CD4-positive, alpha-beta T cell treated with Interleukin-6 for 4 hours (primary cell): ENCODE results near the gene BCAS3.

ENCODE experiments used
- DNase-seq: peaks from one replicate; pipeline ENCODE4 v3.0.0-alpha.2; 2020; ENCODE audit warnings: mixed read lengths

Gene BCAS3

DNA sequence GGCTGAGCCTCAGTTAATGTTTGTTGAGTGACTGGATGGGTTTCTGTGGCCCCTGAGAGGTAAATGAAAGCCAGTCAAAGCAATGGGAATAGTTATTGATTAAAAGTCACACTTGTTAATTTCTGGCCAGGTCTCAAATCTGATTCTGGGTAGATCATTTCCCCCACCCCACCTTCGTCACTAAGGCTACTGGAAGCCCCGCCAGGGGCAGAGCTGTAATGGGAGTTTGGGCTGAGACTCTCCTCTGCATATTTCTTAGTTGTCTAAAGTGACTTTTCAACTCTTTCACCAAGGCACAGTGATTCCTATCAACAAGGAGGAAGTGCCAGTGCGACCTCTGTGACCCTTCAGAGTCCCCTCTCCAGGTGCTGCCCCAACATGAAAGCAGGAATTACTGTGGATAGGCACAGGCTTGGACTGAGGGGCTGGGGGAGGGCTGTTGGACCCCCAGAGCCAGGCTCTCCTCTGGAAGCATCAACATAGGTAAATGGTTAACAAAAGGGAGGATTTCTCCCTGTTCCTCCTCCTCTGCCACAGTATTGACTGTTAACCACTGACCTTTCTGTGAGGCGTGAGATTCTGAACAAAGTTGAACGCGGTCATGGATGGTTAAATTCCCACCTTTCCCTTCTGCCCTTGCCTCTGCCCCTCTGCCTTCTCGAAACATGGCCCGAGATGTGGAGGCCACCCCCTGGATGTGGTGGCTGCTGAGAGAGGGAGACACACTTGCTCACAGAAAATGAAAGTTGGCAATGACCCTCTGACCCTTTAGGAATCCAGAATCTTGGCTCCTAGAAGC lies 701.2 kb downstream of the BCAS3 start:
- no peak for DNase-seq

DNA sequence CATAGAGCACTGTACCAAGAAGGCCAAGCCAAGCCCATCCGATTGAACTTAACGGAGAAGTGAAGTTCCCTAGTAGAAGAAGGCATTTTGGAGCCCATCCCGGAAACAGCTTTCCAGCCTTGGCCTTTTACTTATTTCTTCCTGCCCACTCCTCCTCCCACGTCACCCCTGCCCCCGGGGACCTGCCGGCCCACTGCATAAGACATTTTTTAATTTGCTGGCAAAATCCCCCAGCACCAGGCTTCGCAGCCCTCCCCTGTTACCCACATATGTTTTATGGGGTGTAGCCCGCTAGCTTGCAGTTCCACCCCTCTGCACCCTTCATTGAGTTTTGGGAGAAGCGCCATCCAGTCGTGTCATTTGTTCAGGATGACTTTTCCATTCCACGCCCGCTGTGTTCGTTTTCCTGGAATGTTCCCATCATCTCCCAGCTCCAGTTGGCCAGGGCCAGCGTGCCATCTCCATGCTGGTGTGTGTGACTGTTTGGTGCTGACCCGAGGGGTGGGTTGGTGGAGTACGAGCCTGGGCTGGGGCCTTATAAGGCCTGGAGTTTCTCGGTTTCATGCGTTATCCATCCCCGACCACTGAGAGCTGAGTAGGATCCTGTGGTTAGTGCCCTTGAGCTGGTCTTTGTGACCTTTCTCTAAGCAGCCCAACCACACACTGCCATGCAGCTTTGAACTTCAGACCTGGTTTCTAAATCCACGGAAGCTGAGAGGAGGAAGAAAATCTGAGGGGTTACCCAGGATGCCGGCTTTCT lies 702.0 kb downstream of the BCAS3 start:
- DNase-seq = no peak

DNA sequence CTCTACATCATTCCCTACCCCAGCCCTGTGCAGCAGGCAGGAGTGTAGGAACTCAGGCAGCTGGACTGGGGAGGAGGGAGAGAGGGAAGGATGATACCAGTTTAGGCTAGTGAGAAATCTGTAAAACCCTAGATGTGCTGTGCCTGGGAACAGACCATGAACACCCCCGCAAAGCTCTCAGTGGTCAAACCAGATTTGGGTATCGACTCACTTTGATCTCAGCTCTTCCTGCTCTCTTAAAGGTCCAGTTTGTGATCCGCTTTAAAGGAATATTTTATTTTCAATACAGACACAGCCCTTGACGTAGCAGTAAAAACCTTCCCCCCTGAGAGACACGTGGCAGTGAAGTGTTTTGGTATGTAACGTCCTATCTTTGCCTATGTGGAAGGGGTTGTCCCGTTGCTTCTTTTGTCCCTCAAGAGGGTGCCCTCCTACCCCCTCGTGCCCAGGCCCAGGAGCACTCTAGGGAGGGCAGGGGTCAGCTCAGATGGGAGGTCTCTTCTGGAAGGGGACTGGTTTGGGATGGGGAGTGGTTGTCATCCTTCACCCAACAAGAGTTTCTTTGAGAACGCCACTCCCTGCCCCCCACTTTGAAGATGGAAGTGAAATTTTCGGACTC lies 702.7 kb downstream of the BCAS3 start:
- DNase-seq = no peak

DNA sequence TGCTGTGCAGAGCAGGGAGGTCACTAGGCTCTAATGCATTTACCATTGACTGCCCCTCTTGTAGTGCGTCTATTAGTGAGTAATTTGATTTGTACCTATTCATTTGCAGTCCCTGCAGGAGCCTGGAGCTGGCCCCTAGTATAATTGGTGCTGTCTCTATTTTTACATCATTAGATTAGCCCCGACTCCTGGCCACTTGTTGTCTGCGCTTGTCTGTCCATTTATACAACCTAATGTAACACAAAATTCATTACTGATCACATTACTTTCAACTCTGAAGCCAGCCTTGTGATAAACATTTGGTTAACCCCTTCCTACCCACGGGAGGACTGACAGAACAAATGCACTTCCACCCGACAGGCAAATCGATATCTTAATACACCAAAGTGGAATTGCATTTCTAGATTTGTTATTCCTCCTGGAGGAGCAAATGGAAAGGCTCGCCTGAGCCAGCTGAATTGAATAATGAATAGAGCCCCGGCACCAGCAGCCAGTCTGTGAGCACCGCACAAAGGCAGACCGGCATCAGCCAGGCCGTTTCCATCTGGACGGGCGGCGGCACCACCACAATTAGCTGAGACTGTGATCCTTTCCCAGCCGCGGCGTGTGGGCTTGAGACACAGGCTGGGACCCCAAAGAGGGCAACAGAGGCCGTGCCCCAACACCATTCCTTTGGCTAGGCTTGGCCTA lies 703.3 kb downstream of the BCAS3 start:
- no peak for DNase-seq

DNA sequence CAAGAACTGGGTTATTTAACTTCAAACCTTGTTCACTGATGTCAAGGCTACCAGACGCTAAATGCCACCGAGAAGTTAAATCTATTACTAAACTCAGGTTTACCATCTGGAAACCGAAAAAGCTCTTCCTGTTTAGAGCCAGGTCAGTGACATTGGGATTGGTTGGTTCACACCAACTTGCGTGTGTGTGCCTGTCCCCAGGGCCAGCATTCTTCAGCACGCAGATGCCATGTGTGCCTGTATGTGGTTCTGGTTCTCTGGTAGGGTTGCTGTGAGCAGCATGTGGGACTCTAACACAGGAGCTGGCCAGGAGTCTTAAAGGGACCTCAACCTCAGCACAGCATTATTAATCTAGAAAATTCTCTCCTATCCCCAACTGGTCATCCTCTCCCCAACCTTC lies 703.9 kb downstream of the BCAS3 start:
- DNase-seq = no peak

DNA sequence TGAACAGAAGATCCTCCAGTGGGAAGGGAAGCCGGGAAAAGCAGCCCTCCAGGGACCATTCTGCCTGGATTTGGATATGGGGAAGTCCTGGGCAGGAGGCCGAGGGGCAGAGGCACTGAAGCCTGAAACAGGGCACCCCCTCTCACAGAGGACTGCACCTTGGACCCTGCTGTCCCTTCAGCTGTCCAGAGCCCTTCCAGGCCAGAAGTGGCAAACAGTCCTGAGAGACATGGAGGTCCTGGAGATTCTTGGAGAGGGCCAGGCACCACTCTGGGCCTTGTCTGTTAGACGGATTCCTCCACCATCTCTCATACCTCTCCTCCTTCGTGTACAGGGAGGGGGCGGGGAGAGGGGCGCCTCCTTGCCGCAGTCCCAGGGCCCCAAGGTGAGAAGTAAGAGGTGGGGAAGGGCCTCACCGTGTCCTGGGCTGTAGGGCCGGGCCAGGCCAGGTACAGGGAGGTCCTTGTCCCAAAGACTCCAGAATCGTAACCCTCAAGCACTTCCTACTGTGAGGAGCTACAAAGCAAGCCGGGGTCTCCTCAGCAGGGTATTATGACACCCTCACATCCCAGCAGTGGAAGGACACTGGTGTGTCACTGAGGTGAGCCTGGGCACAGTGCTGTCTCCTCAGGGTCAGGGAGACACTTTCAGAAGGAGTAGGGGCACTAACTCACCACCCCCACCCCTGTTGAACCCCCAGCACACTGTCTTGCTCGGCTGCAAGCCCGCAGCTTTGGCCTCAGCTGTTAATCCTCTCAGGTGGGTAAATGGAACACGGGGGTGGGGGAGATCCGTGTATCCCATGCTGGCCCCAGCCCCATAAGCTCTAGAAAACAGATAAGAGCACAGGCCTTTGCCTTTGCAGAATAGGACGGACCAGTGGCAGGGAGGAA lies 705.4 kb downstream of the BCAS3 start:
- DNase-seq = no peak

DNA sequence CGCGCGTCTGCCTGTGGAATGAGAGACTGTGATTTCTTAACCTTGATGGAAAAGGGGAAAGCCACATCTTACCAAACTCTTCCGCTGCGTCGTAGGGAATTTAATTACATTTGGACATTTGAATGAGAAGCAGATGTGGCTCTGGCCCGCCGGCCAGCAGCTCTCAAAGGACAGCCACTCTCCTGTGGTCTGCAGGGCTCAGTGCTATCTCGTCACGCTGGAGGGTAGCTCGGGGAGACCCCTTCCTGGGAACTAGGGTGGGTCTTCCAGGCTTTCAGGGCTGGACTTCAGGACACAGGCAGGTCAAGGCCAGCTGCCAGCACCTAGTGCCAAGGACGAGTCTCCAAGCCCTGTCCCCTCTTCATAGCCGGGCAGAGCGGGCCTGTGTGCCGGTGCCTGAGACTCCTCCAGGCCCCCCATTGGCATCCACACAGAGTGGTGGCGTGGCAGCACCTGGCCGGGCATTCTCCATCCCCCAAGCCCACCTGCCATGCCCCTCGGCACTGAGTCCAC lies 706.1 kb downstream of the BCAS3 start:
- DNase-seq = no peak

DNA sequence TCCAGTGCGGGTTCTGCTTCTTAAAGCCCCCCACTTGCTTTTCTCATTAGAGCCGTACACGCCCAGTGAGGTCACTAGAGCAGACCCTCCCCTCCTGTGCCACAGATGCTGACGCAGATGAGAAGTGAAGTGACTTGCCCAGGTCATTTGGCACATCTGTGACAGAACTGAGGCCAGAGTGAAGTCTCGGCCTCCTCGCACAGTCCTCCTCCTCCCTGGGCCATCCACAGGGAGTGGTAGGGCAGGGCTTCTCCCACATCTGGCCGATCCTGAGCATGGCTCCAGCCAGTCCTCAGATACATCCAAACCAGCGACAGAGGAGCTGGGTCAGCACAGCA lies 706.7 kb downstream of the BCAS3 start:
- DNase-seq = no peak

DNA sequence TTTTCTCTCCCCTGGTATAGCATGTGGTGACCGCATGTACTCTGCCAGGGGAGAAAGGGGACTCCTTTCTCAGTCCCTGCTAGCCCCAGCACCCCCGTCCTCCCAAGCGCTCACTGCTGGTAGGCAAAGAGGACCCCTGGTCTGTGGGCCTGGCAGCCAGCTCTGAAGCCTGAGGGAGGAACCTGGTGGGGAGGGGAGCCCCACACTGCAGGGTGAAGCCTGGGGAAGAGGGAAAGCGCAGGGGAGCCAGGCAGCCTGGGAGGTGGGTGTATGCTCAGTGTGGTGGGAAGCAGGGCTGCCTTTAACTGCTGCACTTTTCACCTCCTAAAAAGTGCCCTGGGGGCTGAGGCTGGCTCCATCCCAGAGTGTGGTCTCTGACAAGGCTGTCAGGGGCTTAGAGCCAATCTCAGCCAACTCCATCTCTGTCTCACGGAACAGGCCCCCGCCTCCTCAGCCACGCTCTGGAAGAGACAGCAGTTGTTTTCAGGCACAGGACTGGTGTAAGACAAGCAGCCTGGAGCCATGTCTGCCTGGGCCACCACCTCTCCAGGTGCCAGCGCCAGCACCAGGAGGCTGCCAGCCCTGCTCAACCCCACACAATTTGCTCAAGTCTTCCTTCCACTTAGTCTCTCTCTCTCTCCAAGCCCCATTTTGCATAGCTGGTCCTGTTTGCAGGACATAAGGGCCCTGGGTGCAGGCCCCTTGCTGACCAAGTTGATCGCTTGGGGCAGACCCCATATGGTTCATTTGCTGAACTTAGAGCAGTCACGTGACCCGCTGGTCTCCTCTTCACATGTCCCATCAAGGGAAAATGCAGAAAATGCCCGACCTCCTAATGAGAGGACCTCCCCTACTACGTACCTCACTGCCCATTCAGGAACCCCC lies 707.3 kb downstream of the BCAS3 start:
- no peak for DNase-seq

DNA sequence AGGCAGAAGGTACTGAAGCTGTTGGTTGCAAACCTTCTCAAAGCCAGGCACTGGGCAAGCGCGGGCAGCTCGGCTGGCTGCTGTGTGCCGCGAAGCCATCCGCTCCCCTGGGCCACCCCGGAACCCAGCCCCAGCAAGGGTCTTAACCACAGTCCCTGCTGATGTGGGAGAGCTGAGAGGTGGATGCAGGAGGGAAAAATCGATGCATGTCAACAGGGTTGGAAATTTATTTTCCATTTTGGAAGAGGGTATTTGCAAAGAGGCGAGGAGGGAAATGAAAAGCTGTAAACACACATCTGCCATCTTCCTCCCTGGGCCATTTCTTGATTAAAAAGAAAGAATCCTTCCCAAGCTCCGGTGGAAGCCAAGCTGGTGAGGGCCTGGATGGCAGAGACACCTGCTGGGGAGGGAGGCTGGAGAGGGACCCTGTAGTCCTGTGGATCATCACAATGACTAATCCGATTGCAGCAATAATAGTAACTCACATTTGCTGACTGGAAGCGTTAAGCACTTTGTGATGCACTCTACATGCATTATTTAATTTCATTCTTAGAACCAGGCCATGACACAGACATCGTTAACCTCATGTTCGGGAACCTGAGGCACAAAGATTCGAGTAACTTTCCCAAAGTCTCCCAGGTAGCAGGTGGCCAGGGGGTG lies 708.1 kb downstream of the BCAS3 start:
- DNase-seq = no peak

DNA sequence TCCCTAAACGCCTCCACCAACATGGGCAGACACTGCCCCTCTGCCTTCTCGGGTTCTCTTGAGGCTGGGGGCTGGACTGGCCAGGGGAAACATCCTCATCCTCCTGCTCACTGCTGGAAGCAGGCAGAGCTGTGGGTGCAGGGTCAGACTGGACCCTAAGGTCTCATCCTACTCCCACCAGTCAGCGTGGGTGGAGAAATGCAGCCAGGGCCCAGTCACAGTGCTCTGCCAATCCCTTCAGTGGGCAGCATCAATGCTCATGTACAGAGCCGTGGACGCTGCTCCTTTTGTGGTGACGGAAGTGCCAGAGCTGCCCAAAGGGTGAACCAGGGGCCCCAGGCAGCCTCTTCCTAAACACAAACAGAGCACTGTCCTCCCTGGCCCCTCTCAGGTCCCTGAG lies 708.6 kb downstream of the BCAS3 start:
- no peak for DNase-seq

DNA sequence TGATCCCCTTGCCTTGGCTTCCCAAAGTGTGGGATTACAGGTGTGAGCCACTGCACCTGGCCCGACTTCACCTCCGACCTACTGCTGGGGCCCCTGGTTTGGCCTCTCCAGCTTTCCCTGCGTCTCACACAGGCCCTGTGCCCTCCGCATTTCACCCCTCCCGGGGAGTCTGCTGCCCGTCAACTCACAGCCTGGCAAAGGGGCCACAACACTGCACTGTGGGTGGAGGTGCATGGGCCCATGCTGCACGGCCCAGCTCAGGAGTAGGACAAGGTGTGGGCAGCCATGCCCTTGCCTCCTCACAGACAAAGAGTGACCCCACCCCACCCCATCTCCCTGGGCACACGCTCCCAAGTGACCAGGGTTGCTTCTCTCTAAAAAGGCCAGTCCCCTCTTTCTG lies 709.4 kb downstream of the BCAS3 start:
- no peak for DNase-seq

DNA sequence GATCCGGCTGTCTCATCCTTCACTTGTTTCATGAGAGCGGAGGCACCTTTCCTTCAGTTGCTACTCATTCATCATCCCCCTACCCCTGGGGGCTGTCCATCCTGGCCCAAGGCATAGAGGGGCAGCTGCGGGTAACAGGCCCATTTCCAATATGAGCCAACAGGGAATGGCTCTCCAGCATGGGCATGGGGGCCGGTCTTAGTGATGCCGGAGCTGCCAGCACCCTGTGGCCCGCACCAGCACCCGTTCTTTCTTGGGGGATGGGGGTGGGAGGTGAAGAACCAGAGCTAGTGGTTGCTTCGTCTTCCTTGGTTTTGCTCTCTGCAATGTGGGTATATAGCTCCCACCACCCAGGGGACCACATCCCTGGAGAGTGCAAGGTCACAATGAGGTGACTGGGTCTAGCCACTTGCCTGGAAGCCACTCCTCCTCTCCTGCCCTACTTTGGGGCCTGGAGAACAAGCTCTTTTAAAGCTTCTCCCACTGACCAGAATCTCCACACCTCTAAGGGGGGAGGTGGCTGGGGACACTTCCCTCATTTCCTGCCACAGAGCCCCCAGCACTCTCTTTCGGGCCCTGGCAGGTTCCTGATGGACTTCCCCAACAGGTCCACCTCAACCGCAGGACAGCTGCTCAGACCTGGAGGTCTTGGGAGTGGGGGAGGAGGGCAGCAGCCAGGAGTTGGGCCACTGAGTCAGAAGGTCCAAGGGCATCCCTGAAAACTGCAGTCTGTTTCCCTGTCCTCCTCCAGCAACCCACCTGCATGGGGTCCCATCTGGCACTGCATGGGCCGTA lies 710.1 kb downstream of the BCAS3 start:
- DNase-seq = no peak

DNA sequence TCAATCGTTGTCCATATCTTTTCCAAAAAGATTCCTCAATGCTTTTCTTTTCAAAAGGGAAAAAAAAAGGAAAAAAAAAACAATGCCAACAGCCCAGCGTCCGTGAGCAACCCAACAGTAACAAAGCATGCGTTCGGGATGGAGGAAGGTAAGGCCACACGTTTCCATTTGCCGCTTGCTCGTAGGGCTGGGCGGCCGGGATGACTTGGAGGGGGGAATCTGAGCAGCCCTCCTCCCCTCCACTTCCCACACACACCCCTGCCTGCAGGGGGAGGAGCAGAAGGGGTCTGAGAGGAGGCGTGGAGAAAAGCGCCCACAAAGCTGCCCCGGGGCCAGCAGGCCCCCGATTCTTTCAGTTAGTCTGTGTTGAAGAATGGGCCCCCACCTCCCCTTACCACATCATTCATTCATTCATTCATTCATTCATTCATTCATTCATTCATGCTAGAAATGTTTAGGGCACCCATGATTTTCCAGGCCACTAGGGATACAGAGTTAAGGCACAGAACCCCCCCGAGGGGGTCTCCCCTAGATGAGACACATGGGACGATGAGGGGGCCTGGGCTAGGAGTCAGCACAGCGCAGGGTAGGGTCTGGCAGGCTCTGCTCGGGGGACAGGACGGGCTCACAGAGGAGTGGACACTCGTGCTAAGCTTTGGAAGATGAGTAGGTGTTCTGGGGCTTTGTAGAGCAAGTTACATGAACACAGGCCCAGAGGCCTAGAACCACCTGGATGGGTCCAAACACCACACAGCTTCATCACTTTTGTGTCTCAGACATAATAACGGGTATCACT lies 711.1 kb downstream of the BCAS3 start:
- no peak for DNase-seq

DNA sequence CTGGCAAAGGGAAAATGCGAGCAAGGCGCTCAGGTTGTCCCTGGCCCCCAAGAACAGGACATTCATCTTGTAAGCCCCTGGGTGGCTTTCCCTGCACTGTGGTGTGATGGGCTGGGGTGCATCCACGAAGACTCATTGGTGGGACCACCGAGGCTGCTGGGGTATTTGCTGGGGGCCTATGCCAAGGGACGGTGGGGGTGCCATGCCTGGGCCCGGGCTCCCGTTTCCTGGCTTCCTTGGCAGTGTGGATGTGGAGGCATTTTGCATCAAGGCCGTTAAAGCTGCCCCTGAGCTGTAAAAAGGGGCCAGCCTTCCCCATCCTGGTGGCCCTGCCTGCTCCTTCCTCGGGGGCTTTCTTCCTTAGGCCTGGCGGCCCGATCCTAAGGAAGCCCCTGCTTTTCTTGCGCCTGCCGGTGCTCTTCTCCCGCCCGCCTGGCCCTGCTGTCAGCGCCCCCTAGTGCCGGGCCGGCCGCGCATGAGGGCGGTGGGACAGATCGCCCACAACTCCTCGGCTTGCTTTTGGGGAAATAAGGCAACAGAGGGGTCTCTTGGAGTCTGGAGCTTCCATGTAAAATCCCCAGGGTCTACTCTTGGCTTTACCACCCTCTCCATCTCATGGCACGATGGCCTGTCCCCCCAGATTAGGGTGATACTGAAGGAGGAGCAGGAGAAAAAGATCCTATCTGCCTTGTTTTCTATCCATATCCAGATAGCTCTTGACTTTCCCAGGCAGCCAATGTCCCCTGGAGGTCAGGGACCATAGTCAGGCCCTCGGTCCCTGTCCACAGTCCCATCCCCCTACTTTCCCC lies 712.2 kb downstream of the BCAS3 start:
- DNase-seq = peak; percentile 58

DNA sequence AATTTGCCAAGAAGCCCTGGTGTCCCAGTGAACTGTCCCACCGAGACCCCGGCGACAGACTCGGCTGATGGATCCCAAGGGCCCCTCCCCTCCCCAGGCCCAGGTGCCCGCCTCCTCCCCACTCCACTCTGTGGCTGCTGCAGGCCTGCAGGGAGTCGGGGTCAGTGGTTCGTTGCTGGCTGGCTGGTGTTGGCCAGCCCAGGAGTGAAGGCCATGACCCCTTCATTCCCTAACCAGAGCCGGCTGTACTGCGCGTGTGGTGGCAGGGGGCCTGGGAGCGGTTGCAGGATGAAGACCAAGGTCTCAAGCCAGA lies 712.8 kb downstream of the BCAS3 start:
- DNase-seq = no peak

DNA sequence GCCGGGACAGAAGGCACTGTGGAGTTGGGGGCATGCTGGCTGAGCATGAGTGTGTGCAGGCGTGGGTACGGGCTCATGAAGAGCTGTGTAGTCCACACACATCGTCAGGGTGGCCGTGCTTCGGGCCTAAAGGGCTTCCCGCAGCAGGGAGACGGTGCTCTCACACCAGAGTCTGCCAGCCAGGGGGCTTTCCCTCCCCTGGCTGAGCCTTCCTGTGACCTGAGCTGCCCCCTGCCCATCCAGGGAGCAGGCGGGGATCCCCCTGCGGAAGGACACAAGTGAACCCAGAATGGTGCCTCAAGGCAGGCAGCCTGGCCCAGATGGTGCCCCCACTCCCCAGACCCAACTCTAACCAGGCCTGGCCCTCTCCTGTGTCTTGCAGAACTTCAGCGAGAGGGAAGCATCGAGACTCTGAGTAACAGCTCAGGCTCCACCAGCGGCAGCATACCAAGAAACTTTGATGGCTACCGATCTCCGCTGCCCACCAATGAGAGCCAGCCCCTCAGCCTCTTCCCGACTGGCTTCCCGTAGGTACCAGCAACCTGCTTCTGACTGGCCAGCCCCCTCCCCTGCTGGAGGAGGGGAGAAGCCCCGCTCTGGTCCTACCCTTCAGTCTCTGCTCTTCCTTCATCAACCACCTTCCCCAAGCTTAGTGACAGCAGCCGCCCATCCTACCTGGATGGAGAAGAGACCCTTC lies 714.1 kb downstream of the BCAS3 start:
- DNase-seq = no peak

DNA sequence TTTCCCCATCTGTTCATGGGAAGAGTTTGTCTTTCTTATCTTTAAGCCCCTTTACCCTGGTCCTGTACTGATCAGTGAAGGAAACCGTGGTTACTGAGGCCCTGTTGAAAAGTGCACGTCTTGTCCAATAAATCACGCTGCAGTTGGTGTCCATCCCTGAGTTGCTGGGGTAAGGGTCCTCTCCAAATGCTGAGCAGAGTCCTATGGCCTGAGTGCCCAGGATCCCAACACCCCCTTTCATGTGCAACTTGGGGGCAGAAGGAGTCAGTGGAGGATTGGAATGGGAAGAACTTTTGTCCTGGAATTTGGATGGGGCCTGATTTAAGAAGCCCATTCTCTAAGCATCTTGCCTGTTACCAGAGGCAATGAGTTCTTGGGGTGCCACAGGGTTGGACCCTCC lies 715.0 kb downstream of the BCAS3 start:
- DNase-seq = no peak
